GM18868 (cell line): Measurements from ENCODE around the gene CPSF3.
"Not testable (repeated sequence)": the region's sequence is repeated elsewhere in the genome, so short reads cannot be mapped to it uniquely, and the experiment has no call there.

Experiments
- ATAC-seq: cut with Tn5 transposase; IDR thresholded peaks from one replicate; pipeline ENCODE4 v1.9.1; 2021; ENCODE audit warnings: mild to moderate bottlenecking, moderate library complexity; ENCODE audit not compliant: unreplicated experiment

Gene CPSF3

DNA sequence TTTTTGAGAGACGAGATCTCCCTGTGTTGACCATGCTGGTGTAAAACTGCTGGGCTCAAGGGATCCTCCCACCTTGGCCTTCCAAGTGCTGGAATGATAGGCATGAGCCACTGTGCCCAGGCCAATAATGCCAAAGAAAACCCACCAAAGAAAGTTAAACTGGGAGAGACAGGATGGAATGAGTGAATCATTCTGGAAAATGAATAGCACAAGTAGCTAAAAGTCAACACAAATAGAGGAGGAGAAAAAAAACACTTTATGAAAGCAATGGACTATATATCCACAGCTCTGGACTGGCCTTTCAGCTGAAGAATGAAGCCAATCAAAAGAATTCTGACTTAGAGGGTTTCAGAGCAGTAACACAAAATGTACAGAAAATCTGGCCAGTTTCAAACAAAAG lies 74.8 kb downstream of the CPSF3 start:
- no peak for ATAC-seq

GRCh38 chr2:9508931-9509330 lies 85.5 kb downstream of the CPSF3 start:
- ATAC-seq = no peak

DNA sequence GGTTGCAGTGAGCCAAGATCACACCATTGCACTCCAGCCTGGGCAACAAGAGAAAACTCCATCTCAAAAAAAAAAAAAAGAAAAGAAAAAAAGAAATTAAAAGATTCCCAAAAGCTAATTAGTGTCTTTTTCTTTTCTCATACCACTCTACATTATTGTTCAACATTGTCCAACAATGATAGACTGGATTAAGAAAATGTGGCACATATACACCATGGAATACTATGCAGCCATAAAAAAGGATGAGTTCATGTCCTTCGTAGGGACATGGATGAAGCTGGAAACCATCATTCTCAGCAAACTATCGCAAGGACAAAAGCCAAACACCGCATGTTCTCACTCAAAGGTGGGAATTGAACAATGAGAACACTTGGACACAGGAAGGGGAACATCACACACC lies 90.5 kb downstream of the CPSF3 start:
- ATAC-seq = not testable (repeated sequence)

GRCh38 chr2:9517118-9517782 lies 93.8 kb downstream of the CPSF3 start:
- ATAC-seq = no peak

GRCh38 chr2:9518163-9518562 lies 94.7 kb downstream of the CPSF3 start:
- ATAC-seq = no peak

DNA sequence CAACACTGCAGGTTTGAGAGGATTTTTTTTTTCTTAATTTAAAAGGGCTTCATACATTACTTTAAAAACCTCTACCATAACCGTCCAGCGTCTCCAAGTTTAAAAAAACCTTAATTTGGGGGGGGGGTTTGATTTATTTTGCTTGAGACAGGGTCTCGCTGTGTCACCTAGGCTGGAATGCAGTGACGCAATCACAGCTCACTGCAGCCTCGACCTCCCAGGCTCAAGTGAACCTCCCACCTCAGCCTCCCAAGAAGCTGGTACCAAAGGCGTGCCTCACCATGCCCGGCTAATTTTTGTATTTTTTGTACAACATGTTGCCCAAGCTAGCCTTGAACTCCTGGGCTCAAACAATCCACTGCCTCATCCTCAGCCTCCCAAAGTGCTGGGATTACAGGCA lies 95.3 kb downstream of the CPSF3 start:
- no peak for ATAC-seq

DNA sequence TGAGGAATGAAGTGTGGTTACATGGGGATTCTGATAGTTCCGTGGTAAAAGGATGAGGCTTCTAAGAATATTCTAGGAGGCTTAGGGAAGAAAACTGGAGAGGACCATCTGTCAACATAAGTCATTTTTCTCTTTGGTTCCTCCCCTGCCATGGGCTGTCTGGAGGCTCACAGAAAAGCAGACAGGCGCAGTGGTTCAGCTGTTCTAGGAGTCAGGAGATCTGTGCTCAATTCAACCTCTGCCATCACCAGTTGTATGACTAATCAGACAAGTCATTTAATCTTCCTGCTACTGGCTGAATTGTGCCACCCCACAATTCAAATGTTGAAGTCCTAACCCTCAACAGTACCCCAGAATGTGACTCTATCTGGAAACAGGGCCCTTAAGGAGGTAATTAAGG lies 95.8 kb downstream of the CPSF3 start:
- no peak for ATAC-seq
